ENCODE results near the gene KCNJ5.

Gene KCNJ5

DNA sequence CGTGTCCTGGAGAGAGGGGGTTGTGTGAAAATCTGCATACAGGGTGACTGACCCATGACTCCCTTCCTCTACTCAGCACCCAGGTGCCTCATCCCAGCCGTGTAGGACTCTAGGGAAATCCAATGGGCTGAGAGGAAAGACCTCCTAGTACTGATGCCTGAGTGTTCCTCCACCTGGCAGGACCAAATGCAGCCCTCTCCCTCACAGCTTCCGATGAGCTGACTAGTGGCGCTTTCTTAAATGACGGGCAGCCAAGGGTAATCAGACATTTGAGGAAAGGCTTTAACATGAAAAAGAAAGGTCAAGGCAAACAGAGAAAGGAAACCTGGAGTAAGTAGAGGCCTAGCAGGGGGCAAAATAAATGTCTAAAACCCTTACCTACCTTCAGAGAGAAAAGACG, 19.1 kb upstream of the KCNJ5 start:
- no peak for ATAC-seq
- TF ChIP-seq, protein P1, sequence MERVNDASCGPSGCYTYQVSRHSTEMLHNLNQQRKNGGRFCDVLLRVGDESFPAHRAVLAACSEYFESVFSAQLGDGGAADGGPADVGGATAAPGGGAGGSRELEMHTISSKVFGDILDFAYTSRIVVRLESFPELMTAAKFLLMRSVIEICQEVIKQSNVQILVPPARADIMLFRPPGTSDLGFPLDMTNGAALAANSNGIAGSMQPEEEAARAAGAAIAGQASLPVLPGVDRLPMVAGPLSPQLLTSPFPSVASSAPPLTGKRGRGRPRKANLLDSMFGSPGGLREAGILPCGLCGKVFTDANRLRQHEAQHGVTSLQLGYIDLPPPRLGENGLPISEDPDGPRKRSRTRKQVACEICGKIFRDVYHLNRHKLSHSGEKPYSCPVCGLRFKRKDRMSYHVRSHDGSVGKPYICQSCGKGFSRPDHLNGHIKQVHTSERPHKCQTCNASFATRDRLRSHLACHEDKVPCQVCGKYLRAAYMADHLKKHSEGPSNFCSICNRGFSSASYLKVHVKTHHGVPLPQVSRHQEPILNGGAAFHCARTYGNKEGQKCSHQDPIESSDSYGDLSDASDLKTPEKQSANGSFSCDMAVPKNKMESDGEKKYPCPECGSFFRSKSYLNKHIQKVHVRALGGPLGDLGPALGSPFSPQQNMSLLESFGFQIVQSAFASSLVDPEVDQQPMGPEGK (CRISPR knock-in tag; IDR thresholded peaks at IDR 0.05; ENCODE audit: borderline replicate concordance): no peak
- TF ChIP-seq, protein P2, sequence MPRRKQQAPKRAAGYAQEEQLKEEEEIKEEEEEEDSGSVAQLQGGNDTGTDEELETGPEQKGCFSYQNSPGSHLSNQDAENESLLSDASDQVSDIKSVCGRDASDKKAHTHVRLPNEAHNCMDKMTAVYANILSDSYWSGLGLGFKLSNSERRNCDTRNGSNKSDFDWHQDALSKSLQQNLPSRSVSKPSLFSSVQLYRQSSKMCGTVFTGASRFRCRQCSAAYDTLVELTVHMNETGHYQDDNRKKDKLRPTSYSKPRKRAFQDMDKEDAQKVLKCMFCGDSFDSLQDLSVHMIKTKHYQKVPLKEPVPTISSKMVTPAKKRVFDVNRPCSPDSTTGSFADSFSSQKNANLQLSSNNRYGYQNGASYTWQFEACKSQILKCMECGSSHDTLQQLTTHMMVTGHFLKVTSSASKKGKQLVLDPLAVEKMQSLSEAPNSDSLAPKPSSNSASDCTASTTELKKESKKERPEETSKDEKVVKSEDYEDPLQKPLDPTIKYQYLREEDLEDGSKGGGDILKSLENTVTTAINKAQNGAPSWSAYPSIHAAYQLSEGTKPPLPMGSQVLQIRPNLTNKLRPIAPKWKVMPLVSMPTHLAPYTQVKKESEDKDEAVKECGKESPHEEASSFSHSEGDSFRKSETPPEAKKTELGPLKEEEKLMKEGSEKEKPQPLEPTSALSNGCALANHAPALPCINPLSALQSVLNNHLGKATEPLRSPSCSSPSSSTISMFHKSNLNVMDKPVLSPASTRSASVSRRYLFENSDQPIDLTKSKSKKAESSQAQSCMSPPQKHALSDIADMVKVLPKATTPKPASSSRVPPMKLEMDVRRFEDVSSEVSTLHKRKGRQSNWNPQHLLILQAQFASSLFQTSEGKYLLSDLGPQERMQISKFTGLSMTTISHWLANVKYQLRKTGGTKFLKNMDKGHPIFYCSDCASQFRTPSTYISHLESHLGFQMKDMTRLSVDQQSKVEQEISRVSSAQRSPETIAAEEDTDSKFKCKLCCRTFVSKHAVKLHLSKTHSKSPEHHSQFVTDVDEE (CRISPR knock-in tag; IDR thresholded peaks at IDR 0.05): no peak
- TF ChIP-seq TOX (CRISPR knock-in tag; IDR thresholded peaks at IDR 0.05; ENCODE audit: borderline replicate concordance): no peak
- TF ChIP-seq SNAI2 (CRISPR knock-in tag; IDR thresholded peaks at IDR 0.05): no peak
- TF ChIP-seq GLIS3 (CRISPR knock-in tag; IDR thresholded peaks at IDR 0.05): no peak
- no peak for TF ChIP-seq ZNF8 (CRISPR knock-in tag; IDR thresholded peaks at IDR 0.05)
- TF ChIP-seq ZFP3 (CRISPR knock-in tag; IDR thresholded peaks at IDR 0.05): no peak
- TF ChIP-seq ZNF70 (CRISPR knock-in tag; IDR thresholded peaks at IDR 0.05): no peak
- TF ChIP-seq RARB (CRISPR knock-in tag; IDR thresholded peaks at IDR 0.05): no peak

DNA sequence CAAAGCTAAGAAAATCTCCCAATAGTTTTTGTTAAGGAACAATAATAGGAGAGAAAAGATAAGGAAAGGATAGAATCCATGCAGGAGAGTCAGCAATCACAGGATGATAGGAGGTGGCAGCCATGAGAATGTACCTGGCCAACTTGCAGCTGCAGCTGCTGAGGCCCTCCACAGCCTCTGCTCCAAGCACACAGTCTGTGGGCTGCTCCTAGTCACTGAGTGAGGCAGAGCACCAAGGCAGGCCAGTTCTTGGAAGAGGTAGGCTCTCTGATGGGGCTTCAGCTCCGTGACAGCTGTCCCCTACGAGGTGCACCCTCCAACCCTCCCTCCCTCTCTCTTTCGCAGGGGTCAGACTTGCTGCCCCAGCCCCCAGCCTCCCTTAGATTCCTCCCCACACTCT, 18.6 kb upstream of the KCNJ5 start:
- no peak for ATAC-seq
- TF ChIP-seq ZC3H10 (CRISPR knock-in tag; IDR thresholded peaks at IDR 0.05) (no peak), GLIS3 (CRISPR knock-in tag; IDR thresholded peaks at IDR 0.05) (no peak), SNAI2 (CRISPR knock-in tag; IDR thresholded peaks at IDR 0.05) (no peak), CSDC2 (CRISPR knock-in tag; IDR thresholded peaks at IDR 0.05) (no peak), ZNF8 (CRISPR knock-in tag; IDR thresholded peaks at IDR 0.05) (no peak), ZFP3 (CRISPR knock-in tag; IDR thresholded peaks at IDR 0.05) (no peak), RARB (CRISPR knock-in tag; IDR thresholded peaks at IDR 0.05) (no peak), PPARA (CRISPR knock-in tag; IDR thresholded peaks at IDR 0.05; ENCODE audit: borderline replicate concordance) (no peak), ISL1 (CRISPR knock-in tag; IDR thresholded peaks at IDR 0.05) (no peak), ZNF565 (CRISPR knock-in tag; conservative IDR thresholded peaks at IDR 0.05; ENCODE audit: low read depth) (no peak), ZNF70 (CRISPR knock-in tag; IDR thresholded peaks at IDR 0.05) (no peak), ESRRG (CRISPR knock-in tag; IDR thresholded peaks at IDR 0.05) (no peak), BACH2 (CRISPR knock-in tag; IDR thresholded peaks at IDR 0.05; ENCODE audit: borderline replicate concordance) (no peak)
- TF ChIP-seq, protein P1 (CRISPR knock-in tag; IDR thresholded peaks at IDR 0.05; ENCODE audit: borderline replicate concordance): no peak

DNA sequence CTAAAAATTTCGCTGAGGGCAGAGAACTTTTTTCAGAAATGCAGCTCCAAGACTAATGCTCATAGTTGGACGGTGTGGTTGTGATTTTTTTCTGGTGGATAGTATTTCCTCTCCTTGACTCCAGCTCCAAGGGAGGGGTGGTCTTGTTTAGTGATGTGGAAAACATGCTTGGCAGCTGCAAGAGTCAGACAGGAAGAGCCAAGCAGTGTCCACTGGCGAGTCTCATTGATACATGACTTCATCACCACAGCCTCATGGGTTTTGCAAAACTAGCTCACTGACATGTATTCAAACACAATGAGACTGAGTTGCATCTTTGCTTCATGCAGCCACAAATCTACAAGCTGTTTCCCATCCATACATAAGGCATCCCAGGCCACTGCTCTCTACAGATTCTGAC, 16.7 kb upstream of the KCNJ5 start:
- no peak for ATAC-seq
- TF ChIP-seq, protein P3, sequence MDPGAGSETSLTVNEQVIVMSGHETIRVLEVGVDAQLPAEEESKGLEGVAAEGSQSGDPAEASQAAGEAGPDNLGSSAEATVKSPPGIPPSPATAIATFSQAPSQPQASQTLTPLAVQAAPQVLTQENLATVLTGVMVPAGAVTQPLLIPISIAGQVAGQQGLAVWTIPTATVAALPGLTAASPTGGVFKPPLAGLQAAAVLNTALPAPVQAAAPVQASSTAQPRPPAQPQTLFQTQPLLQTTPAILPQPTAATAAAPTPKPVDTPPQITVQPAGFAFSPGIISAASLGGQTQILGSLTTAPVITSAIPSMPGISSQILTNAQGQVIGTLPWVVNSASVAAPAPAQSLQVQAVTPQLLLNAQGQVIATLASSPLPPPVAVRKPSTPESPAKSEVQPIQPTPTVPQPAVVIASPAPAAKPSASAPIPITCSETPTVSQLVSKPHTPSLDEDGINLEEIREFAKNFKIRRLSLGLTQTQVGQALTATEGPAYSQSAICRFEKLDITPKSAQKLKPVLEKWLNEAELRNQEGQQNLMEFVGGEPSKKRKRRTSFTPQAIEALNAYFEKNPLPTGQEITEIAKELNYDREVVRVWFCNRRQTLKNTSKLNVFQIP (CRISPR knock-in tag; IDR thresholded peaks at IDR 0.05; ENCODE audit: borderline replicate concordance, low read depth): no peak
- TF ChIP-seq ZC3H10 (CRISPR knock-in tag; IDR thresholded peaks at IDR 0.05) (no peak), RARB (CRISPR knock-in tag; IDR thresholded peaks at IDR 0.05) (no peak), TOX (CRISPR knock-in tag; IDR thresholded peaks at IDR 0.05; ENCODE audit: borderline replicate concordance) (no peak), TCF4 (CRISPR knock-in tag; IDR thresholded peaks at IDR 0.05; ENCODE audit: borderline replicate concordance) (no peak), ESRRG (CRISPR knock-in tag; IDR thresholded peaks at IDR 0.05) (no peak), ZFP30 (CRISPR knock-in tag; IDR thresholded peaks at IDR 0.05) (no peak), PPARA (CRISPR knock-in tag; IDR thresholded peaks at IDR 0.05; ENCODE audit: borderline replicate concordance) (no peak), ZFP3 (CRISPR knock-in tag; IDR thresholded peaks at IDR 0.05) (no peak), ZNF565 (CRISPR knock-in tag; conservative IDR thresholded peaks at IDR 0.05; ENCODE audit: low read depth) (no peak), GLIS3 (CRISPR knock-in tag; IDR thresholded peaks at IDR 0.05) (no peak)
- TF ChIP-seq, protein P4, sequence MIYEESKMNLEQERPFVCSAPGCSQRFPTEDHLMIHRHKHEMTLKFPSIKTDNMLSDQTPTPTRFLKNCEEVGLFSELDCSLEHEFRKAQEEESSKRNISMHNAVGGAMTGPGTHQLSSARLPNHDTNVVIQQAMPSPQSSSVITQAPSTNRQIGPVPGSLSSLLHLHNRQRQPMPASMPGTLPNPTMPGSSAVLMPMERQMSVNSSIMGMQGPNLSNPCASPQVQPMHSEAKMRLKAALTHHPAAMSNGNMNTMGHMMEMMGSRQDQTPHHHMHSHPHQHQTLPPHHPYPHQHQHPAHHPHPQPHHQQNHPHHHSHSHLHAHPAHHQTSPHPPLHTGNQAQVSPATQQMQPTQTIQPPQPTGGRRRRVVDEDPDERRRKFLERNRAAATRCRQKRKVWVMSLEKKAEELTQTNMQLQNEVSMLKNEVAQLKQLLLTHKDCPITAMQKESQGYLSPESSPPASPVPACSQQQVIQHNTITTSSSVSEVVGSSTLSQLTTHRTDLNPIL (CRISPR knock-in tag; IDR thresholded peaks at IDR 0.05; ENCODE audit: low read depth): no peak
- TF ChIP-seq, protein P2 (CRISPR knock-in tag; IDR thresholded peaks at IDR 0.05): no peak
